Stomach (tissue), 4 donors: Measurements from ENCODE around the gene BCAP31.

Experiments
- CTCF ChIP-seq, 7 experiments: fragments of 450-650 bp in 4 of 7; fragments of 200-600 bp in 3 of 7; sonication (generic) in 3 of 7; IDR thresholded peaks; one replicate each; pipeline ENCODE4 v1.5.1; 2016 to 2019; ENCODE audit warnings: antibody characterized with exemption in 7 of 7, control low read depth in 2 of 7, mild to moderate bottlenecking in 1 of 7
- EP300 ChIP-seq: sonication (generic); formaldehyde crosslinking; IDR thresholded peaks from one replicate; pipeline ENCODE4 v1.6.1; 2017; ENCODE audit warnings: antibody characterized with exemption
- POLR2A ChIP-seq, 4 donors: fragments of 450-650 bp; IDR thresholded peaks; one replicate each; pipeline ENCODE4 v1.6.1; 2016; ENCODE audit warnings: antibody characterized with exemption in 4 of 4, control low read depth in 2 of 4, mild to moderate bottlenecking in 1 of 4, moderate library complexity in 1 of 4
- POLR2AphosphoS5 ChIP-seq, 3 donors: sonication (generic); formaldehyde crosslinking; IDR thresholded peaks; one replicate each; pipeline ENCODE4 v1.6.1; 2016; ENCODE audit warnings: antibody characterized with exemption in 3 of 3

GRCh38 chrX:153727123-153727931 is 3.1 kb upstream of the BCAP31 start:
- no peak for TF ChIP-seq POLR2A (IDR thresholded peaks at IDR 0.05)
- TF ChIP-seq EP300, result no peak
- TF ChIP-seq CTCF (IDR thresholded peaks at IDR 0.05), result no peak
- no peak for TF ChIP-seq POLR2AphosphoS5 (IDR thresholded peaks at IDR 0.05)
